Fibroblast of mammary gland (primary cell): ENCODE measurements around the gene GREM1.

Experiments used
- DNase-seq: peaks from one replicate; pipeline ENCODE4 v3.0.0-alpha.2; 2010; ENCODE audit warnings: low read depth
- H3K4me3 ChIP-seq: 2 replicates; pipeline ENCODE4 v1.5.1; 2011; ENCODE audit warnings: low read depth, mild to moderate bottlenecking, low read length, moderate library complexity; ENCODE audit not compliant: control insufficient read depth
- TF ChIP-seq, protein P1 (sequence below): conservative IDR thresholded peaks from 2 replicates; pipeline ENCODE4 v1.5.1; 2011; ENCODE audit warnings: low read depth, low read length, inconsistent platforms; ENCODE audit not compliant: control insufficient read depth, insufficient read depth

GREM1 gene

DNA sequence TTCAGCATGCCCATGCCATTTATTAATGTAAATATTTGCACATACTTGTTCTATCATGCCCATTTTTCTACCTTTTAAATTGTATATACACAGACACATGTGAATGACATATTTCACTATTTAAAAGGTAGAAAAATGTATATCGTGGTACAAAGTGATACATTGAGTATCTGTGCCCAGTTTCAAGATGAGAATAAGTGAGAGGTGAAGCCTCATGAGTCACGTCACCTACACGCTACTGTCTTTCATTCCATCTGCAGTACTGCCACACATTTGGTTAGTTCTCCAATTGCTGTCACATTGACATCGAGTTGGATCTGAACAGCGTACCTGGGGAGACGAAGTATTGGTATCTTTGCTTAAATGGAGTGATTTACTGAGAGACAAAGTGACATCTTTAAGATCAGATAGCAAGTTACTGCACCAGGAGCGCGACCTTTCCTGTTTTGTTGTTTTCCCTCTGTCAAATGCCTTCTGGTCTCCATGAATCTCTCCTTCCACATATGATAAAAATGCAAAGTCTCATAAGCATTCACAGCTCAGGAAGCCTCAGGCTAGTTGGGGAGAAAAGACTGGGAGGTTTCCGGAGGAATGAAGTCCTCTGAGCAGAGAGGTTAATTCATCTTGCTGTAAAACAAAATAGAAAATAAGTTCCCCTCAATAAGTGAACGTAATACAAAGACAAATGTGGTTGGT lies 12.0 kb downstream of the GREM1 start:
- TF ChIP-seq, protein P1, sequence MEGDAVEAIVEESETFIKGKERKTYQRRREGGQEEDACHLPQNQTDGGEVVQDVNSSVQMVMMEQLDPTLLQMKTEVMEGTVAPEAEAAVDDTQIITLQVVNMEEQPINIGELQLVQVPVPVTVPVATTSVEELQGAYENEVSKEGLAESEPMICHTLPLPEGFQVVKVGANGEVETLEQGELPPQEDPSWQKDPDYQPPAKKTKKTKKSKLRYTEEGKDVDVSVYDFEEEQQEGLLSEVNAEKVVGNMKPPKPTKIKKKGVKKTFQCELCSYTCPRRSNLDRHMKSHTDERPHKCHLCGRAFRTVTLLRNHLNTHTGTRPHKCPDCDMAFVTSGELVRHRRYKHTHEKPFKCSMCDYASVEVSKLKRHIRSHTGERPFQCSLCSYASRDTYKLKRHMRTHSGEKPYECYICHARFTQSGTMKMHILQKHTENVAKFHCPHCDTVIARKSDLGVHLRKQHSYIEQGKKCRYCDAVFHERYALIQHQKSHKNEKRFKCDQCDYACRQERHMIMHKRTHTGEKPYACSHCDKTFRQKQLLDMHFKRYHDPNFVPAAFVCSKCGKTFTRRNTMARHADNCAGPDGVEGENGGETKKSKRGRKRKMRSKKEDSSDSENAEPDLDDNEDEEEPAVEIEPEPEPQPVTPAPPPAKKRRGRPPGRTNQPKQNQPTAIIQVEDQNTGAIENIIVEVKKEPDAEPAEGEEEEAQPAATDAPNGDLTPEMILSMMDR = no peak
- H3K4me3 ChIP-seq = no peak overlapping the region
- no peak for DNase-seq

DNA sequence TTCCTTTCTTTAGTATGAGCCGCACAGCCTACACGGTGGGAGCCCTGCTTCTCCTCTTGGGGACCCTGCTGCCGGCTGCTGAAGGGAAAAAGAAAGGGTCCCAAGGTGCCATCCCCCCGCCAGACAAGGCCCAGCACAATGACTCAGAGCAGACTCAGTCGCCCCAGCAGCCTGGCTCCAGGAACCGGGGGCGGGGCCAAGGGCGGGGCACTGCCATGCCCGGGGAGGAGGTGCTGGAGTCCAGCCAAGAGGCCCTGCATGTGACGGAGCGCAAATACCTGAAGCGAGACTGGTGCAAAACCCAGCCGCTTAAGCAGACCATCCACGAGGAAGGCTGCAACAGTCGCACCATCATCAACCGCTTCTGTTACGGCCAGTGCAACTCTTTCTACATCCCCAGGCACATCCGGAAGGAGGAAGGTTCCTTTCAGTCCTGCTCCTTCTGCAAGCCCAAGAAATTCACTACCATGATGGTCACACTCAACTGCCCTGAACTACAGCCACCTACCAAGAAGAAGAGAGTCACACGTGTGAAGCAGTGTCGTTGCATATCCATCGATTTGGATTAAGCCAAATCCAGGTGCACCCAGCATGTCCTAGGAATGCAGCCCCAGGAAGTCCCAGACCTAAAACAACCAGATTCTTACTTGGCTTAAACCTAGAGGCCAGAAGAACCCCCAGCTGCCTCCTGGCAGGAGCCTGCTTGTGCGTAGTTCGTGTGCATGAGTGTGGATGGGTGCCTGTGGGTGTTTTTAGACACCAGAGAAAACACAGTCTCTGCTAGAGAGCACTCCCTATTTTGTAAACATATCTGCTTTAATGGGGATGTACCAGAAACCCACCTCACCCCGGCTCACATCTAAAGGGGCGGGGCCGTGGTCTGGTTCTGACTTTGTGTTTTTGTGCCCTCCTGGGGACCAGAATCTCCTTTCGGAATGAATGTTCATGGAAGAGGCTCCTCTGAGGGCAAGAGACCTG lies 13.2 kb downstream of the GREM1 start:
- no peak overlapping the region for H3K4me3 ChIP-seq
- TF ChIP-seq, protein P1 = no peak
- DNase-seq = no peak

- H3K4me3 ChIP-seq = no peak overlapping the region
- no peak for DNase-seq
- TF ChIP-seq, protein P1 = no peak
Measured at GRCh38 chr15:32732574-32733157, 14.9 kb downstream of the GREM1 start.

GRCh38 chr15:32733281-32733680 lies 15.5 kb downstream of the GREM1 start:
- TF ChIP-seq, protein P1 = no peak
- no peak overlapping the region for H3K4me3 ChIP-seq

DNA sequence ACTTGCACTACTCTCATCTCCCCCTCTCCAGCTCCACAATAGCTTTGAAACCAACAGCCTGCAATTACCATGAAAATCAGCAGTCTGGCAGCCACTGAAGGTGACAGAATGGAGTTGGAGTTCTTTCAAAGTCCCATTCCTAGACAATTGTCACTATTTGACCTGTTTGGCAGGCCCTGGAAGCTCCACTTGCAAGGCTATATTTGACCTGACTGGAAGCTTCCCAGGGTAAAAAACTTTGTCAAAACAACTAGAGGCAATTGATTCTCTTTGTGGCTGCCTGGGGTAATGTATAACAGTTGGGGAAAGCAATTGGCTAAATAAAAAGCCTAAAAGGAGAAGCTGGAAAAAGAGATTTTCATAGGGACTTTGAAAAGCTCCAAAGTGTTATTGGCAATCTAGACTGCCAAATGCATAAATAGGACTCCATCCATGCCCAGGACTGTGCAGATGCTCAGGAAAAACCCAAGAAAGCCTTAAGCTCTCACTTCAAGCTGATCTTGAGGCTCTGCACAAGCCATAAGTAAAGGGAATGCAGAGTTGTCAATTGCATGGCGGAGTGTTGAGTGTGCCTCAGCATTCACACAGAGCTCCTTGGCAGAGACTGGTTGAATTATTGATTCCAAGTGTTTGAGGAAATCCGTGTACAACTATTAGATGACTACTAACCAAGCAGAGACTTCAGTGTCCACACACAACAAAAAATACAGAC lies 18.3 kb downstream of the GREM1 start:
- TF ChIP-seq, protein P1 = no peak
- no peak for DNase-seq
- no peak overlapping the region for H3K4me3 ChIP-seq

More at GRCh38 chr15:32733281-32733680, 15.5 kb downstream of the GREM1 start:
- no peak for DNase-seq

DNA sequence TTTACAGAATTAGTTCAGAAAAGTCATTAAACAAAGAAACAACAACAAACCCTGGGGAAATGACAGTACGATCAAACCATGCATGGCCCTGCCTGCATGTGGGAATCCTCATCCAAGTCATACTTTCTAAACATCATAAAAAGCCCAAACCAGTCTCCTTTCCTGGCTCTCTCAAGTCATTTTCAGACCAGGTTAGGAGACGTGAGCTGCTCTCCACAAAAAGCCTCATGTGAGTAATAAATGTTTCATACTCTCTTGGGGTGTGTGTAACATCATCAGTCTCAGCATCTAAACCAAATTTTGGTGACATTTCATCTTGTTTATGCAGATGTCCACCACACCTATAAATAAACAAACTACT lies 18.9 kb downstream of the GREM1 start:
- TF ChIP-seq, protein P1 = no peak
- H3K4me3 ChIP-seq = no peak overlapping the region
- no peak for DNase-seq
